ENCODE results near the gene WDR27.

WDR27 gene

GRCh38 chr6:169457762-169458161 is 244.1 kb downstream of the WDR27 start:
- no peak overlapping the region for H3K4me3 ChIP-seq (ENCODE audit: low read depth, low read length)
- TF ChIP-seq, protein P1, sequence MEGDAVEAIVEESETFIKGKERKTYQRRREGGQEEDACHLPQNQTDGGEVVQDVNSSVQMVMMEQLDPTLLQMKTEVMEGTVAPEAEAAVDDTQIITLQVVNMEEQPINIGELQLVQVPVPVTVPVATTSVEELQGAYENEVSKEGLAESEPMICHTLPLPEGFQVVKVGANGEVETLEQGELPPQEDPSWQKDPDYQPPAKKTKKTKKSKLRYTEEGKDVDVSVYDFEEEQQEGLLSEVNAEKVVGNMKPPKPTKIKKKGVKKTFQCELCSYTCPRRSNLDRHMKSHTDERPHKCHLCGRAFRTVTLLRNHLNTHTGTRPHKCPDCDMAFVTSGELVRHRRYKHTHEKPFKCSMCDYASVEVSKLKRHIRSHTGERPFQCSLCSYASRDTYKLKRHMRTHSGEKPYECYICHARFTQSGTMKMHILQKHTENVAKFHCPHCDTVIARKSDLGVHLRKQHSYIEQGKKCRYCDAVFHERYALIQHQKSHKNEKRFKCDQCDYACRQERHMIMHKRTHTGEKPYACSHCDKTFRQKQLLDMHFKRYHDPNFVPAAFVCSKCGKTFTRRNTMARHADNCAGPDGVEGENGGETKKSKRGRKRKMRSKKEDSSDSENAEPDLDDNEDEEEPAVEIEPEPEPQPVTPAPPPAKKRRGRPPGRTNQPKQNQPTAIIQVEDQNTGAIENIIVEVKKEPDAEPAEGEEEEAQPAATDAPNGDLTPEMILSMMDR (IDR thresholded peaks at IDR 0.05; ENCODE audit: low read depth, low read length): no peak
- no peak for TF ChIP-seq MYC (IDR thresholded peaks at IDR 0.05; ENCODE audit: low read depth, low read length)
- TF ChIP-seq, protein P2, sequence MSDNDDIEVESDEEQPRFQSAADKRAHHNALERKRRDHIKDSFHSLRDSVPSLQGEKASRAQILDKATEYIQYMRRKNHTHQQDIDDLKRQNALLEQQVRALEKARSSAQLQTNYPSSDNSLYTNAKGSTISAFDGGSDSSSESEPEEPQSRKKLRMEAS (IDR thresholded peaks at IDR 0.05; ENCODE audit: low read depth, low read length): no peak
- no peak for DNase-seq (ENCODE audit: low read depth)

- TF ChIP-seq, protein P1 (IDR thresholded peaks at IDR 0.05; ENCODE audit: low read depth, low read length): no peak
- TF ChIP-seq MYC (IDR thresholded peaks at IDR 0.05; ENCODE audit: low read depth, low read length): no peak
- TF ChIP-seq, protein P2 (IDR thresholded peaks at IDR 0.05; ENCODE audit: low read depth, low read length): no peak
- no peak for TF ChIP-seq POLR2A (IDR thresholded peaks at IDR 0.05; ENCODE audit: extremely low read depth, insufficient read length)
- DNase-seq (ENCODE audit: low read depth): no peak
- H3K4me3 ChIP-seq (ENCODE audit: low read depth, low read length): no peak overlapping the region
Measured at GRCh38 chr6:169456840-169457239, 245.0 kb downstream of the WDR27 start.

DNA sequence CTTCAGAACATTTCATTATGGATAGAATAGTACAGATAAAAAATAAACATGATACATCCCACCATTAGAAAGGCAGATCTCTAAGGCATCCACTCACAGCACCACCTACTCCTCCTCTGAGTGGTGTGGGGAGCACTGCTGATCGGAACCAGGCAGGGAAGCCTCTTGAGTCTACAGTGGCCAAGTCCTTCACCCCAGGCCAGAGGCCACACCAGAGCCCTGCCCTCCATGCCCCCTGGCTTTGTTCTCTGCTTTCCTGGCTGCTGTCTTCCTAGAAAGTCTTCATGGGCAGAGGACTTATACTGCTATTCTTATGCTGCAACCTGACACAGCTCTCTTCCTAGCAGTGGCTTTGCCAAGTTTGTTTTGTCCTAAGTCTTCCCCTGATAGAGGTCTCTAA is 246.4 kb downstream of the WDR27 start:
- no peak for TF ChIP-seq MYC (IDR thresholded peaks at IDR 0.05; ENCODE audit: low read depth, low read length)
- TF ChIP-seq POLR2A (IDR thresholded peaks at IDR 0.05; ENCODE audit: extremely low read depth, insufficient read length): no peak
- TF ChIP-seq, protein P1 (IDR thresholded peaks at IDR 0.05; ENCODE audit: low read depth, low read length): no peak
- TF ChIP-seq, protein P2 (IDR thresholded peaks at IDR 0.05; ENCODE audit: low read depth, low read length): no peak
- H3K4me3 ChIP-seq (ENCODE audit: low read depth, low read length): no peak overlapping the region
- DNase-seq (ENCODE audit: low read depth): no peak

DNA sequence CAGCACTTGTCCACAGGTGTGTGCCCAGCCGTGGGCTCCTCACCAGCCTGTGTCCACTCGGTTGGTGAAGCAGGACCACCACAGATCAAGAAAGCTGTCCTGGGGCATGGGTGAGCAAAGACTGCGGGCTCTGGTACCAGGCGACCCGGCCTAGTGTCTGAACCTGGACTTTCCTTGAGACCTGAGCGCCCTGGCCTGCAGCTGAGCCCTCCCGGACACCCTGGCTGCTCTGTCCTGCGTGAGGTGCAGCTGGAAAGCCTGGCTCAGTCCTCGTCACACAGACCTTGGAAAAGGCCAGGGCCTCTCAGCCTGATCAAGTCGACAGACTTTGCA is 247.0 kb downstream of the WDR27 start:
- no peak overlapping the region for H3K4me3 ChIP-seq (ENCODE audit: low read depth, low read length)
- DNase-seq (ENCODE audit: low read depth): no peak
- TF ChIP-seq, protein P1 (IDR thresholded peaks at IDR 0.05; ENCODE audit: low read depth, low read length): no peak
- no peak for TF ChIP-seq POLR2A (IDR thresholded peaks at IDR 0.05; ENCODE audit: extremely low read depth, insufficient read length)
- TF ChIP-seq, protein P2 (IDR thresholded peaks at IDR 0.05; ENCODE audit: low read depth, low read length): no peak
- TF ChIP-seq MYC (IDR thresholded peaks at IDR 0.05; ENCODE audit: low read depth, low read length): no peak

DNA sequence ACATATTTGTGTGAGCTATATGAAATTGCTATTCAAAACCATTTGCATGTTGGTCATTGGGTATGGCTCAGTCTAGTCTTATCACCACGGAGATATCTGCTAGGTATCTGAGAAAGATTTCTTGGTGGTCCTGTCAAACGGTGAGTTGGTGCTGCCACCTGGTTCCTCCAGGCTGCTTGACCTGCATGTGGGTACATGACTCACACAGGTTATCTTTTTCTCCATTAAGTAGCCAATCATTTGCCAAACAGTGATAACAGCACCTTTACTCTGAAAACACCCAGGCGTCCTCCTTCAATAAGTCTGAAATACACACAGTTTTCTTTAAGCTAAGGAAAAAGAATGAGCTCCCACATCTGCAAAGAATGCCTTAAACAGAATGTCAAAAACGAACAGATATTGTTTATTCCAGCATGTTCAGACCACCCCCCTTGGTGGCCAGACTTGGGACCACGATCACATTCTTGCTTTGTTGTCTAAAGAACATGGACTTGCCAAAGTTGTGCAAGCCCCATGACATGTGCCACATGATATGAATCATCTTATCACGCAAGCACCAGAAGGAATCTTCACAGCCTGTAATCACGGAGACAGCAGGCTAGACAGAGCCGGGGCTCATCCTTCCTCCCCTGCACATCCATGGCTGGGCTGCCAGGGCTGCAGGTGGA is 247.5 kb downstream of the WDR27 start:
- no peak for TF ChIP-seq POLR2A (IDR thresholded peaks at IDR 0.05; ENCODE audit: extremely low read depth, insufficient read length)
- TF ChIP-seq, protein P2 (IDR thresholded peaks at IDR 0.05; ENCODE audit: low read depth, low read length): peak; percentile 43; the same call in 1 of the 2 replicates

GRCh38 chr6:169452869-169453620 is 248.8 kb downstream of the WDR27 start:
- H3K4me3 ChIP-seq (ENCODE audit: low read depth, low read length): no peak overlapping the region
- TF ChIP-seq, protein P2 (IDR thresholded peaks at IDR 0.05; ENCODE audit: low read depth, low read length): no peak
- TF ChIP-seq MYC (IDR thresholded peaks at IDR 0.05; ENCODE audit: low read depth, low read length) (no peak), POLR2A (IDR thresholded peaks at IDR 0.05; ENCODE audit: extremely low read depth, insufficient read length) (no peak)
- TF ChIP-seq, protein P1 (IDR thresholded peaks at IDR 0.05; ENCODE audit: low read depth, low read length): no peak
- no peak for DNase-seq (ENCODE audit: low read depth)

More for the DNA sequence above, 247.5 kb downstream of the WDR27 start:
- peak; percentile 20 for DNase-seq (ENCODE audit: low read depth)
- no peak overlapping the region for H3K4me3 ChIP-seq (ENCODE audit: low read depth, low read length)
